DND-41 (cell line): ENCODE data around the gene SMIM43.

Experiments
- CTCF ChIP-seq: IDR thresholded peaks from 2 replicates; pipeline ENCODE4 v1.5.1; 2012; ENCODE audit warnings: borderline replicate concordance, low read length, moderate library complexity, mild to moderate bottlenecking; ENCODE audit not compliant: poor library complexity, severe bottlenecking; ENCODE audit errors: extremely low read depth
- EZH2 ChIP-seq: IDR thresholded peaks from 3 replicates; pipeline ENCODE4 v1.6.1; 2012; ENCODE audit warnings: borderline replicate concordance, low read depth, mild to moderate bottlenecking, moderate library complexity, low read length, inconsistent platforms; ENCODE audit not compliant: severe bottlenecking

DNA sequence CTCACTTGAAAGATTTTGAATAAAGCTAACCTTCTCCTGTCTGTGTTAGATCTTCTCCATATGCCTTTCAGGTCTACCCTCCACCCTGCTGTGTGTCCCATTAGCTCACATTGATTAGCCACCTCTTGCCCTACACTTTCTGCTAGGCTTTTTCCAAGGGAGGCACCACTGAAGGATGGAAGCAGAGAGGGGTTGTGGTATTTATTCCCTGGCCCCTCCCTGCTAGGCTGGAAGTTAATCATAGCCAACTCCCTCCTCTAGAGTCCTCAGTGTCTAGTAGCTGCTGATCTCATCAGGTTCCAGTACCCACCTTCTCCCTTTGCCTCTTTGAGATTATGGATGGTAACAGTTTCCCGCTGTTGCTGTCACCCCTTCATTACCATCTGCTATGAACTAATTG, 8.9 kb upstream of the SMIM43 start:
- TF ChIP-seq EZH2 (no peak), CTCF (no peak)
